ENCODE results near the gene ADIPOR2.
"Not testable (repeated sequence)": the region's sequence is repeated elsewhere in the genome, so short reads cannot be mapped to it uniquely, and the experiment has no call there.

ADIPOR2 gene

DNA sequence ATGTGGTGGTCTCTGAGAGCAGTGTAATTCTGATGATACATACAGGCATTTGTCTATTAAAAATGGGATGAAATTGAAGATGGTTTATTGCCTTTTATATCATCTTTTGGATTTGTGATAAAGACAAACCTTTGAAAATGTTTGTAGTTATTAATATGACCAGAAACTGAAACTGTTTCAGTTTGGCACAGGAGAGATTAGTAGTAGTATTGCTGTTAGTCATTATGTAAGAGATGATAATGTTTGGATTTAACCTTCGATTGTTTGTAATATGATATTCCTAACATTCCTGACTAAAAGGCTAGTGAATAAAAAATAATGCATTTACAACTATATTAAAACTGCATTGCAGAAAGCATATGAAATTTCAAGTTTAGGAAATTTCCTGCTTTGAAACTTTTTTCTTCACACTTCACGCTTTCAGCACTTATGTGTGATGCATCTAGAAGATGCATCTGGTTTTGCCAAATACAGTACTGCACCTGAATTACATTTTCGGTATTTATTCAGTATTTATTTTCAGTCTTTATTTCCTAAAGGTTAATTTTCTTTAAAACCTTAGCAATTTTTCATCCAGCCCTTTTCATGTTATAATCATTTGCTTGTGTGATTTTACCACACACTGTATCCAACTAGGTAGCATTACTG lies 25.5 kb downstream of the ADIPOR2 start:
- in situ Hi-C loops (cut with HindIII; ENCODE audit: low pct_ligation_motif_present, low pct_unique_long_range_greater_than_20kb, low sequenced_read_pairs): no loop called here
- DNase-seq: no peak

DNA sequence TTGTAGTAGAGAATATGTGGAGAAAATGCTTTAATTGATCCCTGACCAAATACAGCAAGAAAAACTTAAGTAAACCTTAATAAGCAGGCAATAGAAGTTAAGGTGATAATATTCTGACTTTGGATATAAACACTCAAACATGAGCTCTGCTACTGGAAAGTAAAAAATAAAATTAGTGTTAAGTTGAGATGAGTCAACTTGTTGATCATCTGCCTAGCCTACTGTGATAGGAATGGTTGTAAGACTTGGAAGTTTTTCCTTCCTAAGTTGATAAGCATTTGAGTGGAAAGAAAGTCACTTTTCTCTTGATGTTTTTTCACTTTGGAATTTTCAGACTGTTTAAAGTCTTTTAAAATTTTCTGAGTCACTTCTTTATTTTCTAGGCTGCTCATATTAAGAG lies 26.0 kb downstream of the ADIPOR2 start:
- DNase-seq: no peak
- in situ Hi-C loops (cut with HindIII; ENCODE audit: low pct_ligation_motif_present, low pct_unique_long_range_greater_than_20kb, low sequenced_read_pairs): no loop called here

DNA sequence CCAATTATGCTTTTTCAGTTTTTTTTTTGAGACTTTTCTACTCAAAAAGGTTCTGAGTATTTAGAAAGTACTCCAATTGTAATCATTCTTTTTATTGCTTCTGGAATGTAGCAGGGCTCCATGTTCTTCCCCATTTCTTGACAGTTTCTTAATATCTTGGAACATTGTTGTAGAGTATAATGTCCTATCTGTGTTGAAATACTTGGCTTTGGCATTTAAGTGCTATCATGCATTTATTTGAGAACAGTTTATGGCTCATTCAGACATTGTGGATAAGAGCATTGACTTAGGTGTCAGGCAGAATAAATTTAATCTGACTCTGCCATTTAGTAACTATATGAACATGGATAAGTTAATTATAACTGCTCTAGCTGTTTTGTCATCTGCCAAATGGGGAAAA lies 28.3 kb downstream of the ADIPOR2 start:
- in situ Hi-C loops (cut with HindIII; ENCODE audit: low pct_ligation_motif_present, low pct_unique_long_range_greater_than_20kb, low sequenced_read_pairs): no loop called here
- DNase-seq: no peak

DNA sequence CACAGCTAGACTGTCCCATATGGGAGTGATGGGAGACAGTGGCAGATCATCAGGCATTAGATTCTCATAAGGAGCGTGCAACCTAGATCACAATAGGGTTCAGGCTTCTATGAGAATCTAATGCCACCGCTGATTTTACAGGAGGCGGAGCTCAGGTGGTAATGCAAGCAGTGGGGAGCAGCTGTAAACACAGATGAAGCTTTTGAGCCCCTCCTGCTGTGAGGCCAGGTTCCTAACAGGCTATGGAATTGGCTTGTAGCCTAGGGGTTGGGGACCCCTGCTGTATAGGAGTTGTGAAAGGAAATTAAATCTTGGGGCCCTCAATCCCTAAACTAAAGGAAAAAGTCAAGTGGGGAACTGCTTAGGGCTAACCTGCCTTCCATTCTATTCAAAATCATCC lies 29.6 kb downstream of the ADIPOR2 start:
- in situ Hi-C loops (cut with HindIII; ENCODE audit: low pct_ligation_motif_present, low pct_unique_long_range_greater_than_20kb, low sequenced_read_pairs): no loop called here
- DNase-seq: no peak

DNA sequence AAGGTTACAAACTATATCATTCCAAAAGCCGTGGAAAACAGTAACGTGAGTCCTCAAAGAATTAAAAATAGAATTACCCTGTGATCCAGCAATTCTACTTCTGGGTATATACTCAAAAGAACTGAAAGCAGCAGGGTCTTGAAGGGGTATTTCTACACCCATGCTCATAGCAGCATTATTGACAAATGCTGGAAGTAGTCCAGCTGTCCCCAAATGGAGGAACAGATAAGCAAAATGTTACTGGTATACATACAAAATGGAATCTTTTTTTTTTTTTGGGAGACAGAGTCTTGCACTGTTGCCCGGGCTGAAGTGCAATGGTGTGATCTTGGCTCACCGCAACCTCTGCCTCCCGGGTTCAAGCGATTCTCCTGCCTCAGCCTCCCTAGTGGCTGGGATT lies 32.9 kb downstream of the ADIPOR2 start:
- DNase-seq: no peak
- in situ Hi-C loops (cut with HindIII; ENCODE audit: low pct_ligation_motif_present, low pct_unique_long_range_greater_than_20kb, low sequenced_read_pairs): no loop called here

DNA sequence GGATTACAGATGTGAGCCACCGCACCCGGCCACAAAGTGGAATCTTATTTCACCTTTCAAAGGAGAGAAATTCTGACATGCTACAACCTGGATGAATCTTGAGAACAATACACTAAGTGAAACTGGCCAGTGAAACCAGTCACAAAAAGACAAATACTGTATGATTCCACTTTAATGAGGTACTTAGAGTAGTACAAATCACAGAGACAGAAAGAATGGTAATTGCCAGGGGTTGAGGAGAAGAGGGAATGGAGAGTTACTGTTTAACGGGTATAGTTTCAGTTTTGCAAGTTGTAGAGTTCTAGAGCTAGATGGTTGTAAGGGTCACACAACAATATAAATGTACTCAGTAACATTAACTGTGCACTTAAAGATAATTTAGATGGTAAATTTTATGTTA lies 33.4 kb downstream of the ADIPOR2 start:
- no peak for DNase-seq
- in situ Hi-C loops (cut with HindIII; ENCODE audit: low pct_ligation_motif_present, low pct_unique_long_range_greater_than_20kb, low sequenced_read_pairs): no loop called here

DNA sequence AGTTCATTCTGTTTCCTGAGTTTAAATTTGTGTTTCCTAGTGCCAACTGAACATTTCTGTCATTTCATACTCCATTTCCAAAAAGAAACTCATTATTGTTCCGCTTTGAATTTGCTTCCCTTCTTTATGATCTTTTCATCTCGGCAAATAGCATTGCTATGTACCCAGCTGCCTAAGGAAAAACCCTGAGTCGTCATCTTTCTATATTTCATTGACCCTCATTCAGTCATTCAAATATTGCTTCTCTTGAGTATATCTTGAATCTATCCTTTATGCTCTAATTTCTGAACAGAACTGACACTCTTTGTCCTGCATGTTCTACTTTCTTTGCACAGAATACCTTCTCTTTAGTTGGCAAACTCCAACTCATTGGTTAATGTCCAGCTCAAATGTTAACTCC lies 35.9 kb downstream of the ADIPOR2 start:
- in situ Hi-C loops (cut with HindIII; ENCODE audit: low pct_ligation_motif_present, low pct_unique_long_range_greater_than_20kb, low sequenced_read_pairs): no loop called here
- no peak for DNase-seq

DNA sequence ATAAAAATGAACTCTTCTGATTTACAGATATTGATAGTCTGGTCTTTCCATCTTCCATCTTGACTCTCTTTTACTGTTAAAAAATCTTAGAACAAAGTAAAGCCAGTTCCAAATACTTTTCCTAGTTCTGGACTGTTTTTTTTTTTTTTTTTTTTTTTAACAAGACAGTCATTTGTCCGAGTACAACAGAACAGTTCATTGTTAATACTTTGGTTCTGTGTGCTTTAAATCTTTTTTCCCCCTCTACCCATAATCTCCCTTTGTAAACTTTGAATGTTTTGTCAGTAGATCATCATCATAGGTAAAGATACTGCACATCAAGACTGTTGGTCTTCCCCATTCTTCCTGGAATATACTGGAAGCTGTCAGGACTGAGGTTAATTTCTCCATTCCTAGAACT lies 38.0 kb downstream of the ADIPOR2 start:
- in situ Hi-C loops (cut with HindIII; ENCODE audit: low pct_ligation_motif_present, low pct_unique_long_range_greater_than_20kb, low sequenced_read_pairs): no loop called here
- DNase-seq: no peak

DNA sequence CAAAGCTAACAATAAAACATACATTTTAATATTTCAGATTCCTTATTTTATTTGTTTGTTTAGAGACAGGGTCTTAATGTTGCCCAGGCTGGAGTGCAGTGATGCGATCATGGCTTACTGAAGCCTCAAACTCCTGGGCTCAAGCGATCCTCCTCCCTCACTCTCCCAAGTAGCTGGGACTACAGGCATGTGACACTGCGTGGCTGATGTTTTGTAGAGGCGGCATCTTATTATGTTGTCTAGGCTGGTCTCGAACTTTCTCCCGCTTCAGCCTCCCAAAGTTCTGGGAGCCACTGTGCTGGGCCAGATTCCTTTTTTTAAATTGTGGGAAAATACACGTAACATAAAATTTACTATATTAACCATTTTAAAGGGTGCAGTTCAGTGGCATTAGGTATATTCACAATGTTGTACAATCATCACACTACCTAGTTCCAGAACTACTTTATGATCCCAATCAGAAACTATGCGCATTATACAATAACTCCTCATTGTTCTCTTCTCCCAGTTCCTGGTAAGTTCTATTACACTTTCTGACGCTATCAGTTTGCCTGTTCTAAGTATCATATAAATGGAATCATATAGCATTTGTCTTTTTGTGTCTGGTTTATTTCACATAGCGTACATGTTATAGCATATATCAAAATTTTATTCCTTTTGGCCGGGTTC lies 40.3 kb downstream of the ADIPOR2 start:
- no peak for DNase-seq
- in situ Hi-C loops (cut with HindIII; ENCODE audit: low pct_ligation_motif_present, low pct_unique_long_range_greater_than_20kb, low sequenced_read_pairs): no loop called here

DNA sequence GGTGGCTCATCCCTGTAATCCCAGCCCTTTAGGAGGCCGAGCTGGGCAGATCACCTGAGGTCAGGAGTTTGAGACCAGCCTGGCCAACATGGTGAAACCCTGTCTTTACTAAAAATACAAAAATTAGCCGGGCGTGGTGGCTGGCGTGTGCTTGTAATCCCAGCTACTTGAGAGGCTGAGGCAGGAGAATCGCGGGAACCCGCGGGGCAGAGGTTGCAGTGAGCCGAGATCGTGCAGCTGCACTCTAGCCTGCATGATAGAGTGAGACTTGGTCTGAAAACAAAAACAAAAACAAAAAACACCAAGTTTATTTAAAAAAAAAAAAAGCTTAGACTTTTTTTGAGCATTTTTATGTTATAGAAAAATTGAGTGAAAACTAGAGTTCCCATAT lies 40.8 kb downstream of the ADIPOR2 start:
- in situ Hi-C loops (cut with HindIII; ENCODE audit: low pct_ligation_motif_present, low pct_unique_long_range_greater_than_20kb, low sequenced_read_pairs); DNase-seq: not testable (repeated sequence)

DNA sequence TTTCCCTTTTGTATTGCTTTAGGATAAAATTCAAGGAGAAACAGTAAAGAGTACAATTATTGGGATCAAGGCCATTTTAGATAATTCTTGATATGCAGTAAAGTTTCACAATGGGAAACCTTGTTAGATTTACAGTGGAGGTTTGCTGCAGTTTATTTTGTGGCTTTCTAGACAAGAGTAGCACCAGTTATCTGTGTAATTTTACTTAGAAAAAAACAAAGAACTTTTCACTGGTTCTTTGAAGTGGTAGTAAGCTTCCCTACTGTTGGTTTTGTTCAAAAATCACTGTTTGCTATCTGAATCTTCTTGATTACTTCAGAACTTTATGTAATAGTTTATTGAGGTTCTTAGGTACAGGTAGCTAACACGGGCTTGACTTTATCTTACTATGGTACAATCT lies 42.0 kb downstream of the ADIPOR2 start:
- no peak for DNase-seq
- in situ Hi-C loops (cut with HindIII; ENCODE audit: low pct_ligation_motif_present, low pct_unique_long_range_greater_than_20kb, low sequenced_read_pairs): no loop called here

DNA sequence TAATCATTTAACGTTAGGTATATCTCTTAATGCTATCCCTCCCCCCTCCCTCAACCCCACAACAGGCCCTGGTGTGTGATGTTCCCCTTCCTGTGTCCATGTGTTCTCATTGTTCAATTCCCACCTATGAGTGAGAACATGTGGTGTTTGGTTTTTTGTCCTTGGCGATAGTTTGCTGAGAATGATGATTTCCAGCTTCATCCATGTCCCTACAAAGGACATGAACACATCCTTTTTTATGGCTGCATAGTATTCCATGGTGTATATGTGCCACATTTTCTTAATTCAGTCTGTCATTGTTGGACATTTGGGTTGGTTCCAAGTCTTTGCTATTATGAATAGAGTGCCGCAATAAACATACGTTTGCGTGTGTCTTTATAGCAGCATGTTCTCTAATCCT lies 42.8 kb downstream of the ADIPOR2 start:
- in situ Hi-C loops (cut with HindIII; ENCODE audit: low pct_ligation_motif_present, low pct_unique_long_range_greater_than_20kb, low sequenced_read_pairs); DNase-seq: not testable (repeated sequence)

DNA sequence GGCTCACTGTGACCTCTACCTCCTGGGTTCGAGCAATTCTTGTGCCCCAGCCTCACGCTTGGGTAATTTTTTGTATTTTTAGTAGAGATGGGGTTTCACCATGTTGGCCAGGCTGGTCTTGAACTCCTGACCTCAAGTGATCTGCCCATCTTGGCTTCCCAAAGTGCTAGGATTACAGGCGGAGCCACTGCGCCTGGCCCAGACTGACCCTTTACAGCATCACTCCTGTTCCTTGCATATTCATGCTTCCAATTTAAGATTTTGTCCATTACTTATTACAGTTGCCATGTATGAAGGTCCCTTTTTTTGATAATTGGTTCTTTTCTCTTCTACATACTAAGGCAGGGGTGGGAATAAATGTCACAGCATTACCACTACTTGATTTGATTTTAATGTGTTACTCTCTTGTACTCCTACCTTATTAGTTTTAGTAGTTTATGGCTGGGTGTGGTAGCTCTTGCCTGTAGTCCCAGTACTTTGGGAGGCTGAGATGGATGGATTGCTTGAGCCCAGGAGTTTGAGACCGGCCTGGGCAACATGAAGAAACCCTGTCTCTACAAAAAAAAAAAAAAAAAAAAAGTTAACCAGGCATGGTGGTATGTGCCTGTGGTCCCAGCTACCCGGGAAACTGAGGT lies 46.9 kb downstream of the ADIPOR2 start:
- in situ Hi-C loops (cut with HindIII; ENCODE audit: low pct_ligation_motif_present, low pct_unique_long_range_greater_than_20kb, low sequenced_read_pairs): no loop called here
- DNase-seq: no peak

DNA sequence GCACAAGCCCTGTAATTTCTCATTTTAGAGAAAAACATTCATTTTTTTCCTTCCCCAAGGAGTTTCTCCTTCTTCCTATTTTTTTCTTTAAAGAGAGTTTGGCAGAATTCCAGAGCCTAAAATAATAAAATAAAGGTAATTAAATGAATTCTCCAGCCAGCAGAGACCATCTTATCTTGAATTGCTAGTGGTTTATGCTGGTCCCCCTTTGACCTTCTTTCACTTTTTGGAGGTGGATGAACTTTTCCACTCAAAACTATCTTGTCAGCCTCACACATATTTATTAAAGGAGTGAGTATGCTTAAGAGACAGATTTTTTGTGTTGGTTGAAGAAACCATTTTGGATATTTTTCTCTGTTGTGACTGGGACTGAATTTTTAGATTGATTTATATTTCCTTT lies 47.6 kb downstream of the ADIPOR2 start:
- in situ Hi-C loops (cut with HindIII; ENCODE audit: low pct_ligation_motif_present, low pct_unique_long_range_greater_than_20kb, low sequenced_read_pairs): no loop called here
- no peak for DNase-seq

DNA sequence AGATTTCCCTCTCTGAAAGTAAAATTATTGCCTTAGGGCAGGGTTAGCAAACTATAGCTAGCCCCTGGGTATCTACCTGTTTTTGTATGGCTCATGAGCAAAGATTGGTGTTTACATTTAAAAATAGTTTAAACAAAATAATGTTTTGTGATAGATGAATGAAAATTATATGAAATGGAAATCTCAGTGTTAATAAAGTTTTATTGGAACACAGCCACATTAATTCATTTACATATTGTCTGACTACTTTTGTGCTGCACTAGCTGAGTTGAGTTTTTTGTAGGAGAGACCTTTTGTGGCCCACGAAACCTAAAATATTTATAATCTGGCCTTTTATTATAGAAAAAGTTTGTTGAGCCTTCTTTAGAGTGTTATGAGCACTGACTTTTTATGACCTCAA lies 48.5 kb downstream of the ADIPOR2 start:
- in situ Hi-C loops (cut with HindIII; ENCODE audit: low pct_ligation_motif_present, low pct_unique_long_range_greater_than_20kb, low sequenced_read_pairs): no loop called here
- DNase-seq: no peak

DNA sequence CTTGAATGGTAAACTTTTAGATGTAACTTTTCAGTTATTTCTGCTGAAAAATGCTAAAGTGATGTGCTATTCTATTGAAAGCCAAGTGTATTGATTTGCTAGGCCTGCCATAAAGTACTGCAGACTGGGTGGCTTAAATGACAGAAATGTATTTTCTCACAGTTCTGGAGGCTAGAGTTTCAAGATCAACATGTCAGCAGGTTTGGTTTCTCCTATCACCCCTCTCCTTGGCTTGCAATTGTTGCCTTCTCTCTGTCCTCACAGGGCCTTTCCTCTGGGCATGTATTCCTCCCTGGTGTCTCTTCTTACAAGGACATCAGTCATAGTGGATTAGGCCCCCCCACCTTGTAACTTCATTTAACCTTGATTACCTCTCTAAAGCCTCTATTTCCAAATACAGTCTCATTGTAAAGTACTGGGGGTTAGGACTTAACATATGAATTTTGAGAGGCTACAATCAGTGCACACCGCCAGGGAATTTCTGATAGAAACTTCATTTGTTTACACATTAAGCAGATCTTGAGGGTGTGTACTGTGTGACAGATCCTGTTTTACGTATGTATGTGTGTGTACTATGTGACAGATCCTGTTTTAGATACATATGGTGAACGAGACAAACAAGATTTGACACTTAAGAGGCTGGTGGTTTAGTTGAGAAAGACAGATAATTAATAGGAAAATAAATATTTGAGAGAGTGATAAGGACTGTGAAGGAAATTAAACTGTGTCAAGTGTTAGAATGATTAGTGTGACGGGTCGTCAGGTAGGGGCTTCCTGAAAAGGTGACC lies 49.5 kb downstream of the ADIPOR2 start:
- no peak for DNase-seq
- in situ Hi-C loops (cut with HindIII; ENCODE audit: low pct_ligation_motif_present, low pct_unique_long_range_greater_than_20kb, low sequenced_read_pairs): no loop called here

DNA sequence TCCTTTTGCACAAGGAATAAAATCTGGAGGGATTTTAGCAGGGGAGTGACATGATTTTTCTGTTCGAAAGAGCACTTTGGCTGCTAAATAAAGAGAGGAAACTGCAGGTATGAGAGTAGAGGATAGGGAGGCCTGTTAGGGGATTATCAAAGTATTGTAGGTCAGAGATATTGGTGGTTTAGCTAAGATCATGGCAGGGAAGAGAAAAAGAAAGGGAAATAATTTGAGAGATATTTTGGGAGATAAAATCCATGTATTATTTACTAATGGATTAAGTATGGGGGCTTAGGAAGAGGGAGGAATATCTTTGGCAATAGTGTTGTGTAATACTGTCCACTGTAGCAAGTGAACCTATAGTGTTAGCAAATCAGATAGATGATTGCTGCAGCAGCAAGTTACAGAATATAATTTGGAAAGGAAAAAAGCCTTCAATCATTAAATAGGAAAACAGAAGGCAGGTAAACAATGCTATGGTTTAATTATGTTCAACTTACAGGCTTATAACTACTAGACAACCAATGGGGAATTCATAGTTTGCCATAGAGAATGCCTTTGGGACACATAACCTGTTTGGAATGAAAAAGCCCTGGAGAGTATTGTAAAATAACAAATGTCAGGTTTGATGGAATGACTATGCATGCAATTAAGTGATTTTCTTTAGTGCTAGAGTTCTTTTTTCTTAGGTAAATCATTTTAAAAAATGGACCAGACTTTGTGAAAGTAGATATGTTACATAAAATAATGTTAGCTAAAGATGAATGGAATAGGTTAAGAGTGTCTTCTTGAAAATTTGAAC lies 50.5 kb downstream of the ADIPOR2 start:
- in situ Hi-C loops (cut with HindIII; ENCODE audit: low pct_ligation_motif_present, low pct_unique_long_range_greater_than_20kb, low sequenced_read_pairs): no loop called here
- DNase-seq: no peak

DNA sequence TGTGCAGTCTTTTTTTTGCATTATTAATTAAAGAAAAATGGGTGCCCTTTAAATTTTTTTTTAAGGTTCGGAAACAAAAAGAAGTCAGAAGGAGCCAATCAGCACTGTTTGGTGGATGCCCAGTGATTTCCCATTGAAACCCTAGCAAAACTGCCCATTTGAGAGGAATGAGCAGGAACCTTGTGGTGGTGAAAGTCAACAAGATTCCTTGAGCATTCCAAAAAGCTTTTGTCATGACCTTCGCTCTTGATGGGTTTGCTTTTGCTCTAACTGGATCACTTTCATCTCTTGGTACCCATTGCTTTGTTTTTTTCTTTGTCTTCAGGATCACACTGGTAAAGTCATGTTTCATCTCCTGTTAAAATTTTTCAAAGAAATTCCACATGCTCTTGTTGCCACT lies 54.1 kb downstream of the ADIPOR2 start:
- in situ Hi-C loops (cut with HindIII; ENCODE audit: low pct_ligation_motif_present, low pct_unique_long_range_greater_than_20kb, low sequenced_read_pairs): no loop called here
- peak; percentile 27 for DNase-seq

DNA sequence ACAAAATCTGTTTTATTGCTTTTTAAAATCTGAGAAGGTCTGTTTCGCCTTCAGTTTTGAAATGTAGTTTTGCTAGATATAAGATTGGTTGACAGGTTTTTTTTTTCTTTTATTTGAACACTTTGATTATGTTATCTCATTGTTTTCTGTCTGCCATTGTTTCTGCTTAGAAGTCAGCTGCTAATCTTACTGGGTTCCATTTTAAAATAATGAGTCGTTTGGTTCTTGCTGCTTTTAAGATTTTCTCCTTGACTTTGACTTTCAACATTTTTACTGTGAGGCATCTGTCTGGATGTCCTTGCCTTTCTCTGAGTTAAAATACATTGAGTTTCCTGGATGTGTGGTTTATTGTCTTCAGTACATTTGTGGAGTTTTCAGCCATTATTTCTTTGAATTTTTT lies 56.7 kb downstream of the ADIPOR2 start:
- in situ Hi-C loops (cut with HindIII; ENCODE audit: low pct_ligation_motif_present, low pct_unique_long_range_greater_than_20kb, low sequenced_read_pairs): no loop called here
- DNase-seq: peak; percentile 18

Measured in ACHN (cell line).